ENCODE data around the gene RRP7A.
"Not testable (repeated sequence)": the region's sequence is repeated elsewhere in the genome, so short reads cannot be mapped to it uniquely, and the experiment has no call there.

The RRP7A gene

DNA sequence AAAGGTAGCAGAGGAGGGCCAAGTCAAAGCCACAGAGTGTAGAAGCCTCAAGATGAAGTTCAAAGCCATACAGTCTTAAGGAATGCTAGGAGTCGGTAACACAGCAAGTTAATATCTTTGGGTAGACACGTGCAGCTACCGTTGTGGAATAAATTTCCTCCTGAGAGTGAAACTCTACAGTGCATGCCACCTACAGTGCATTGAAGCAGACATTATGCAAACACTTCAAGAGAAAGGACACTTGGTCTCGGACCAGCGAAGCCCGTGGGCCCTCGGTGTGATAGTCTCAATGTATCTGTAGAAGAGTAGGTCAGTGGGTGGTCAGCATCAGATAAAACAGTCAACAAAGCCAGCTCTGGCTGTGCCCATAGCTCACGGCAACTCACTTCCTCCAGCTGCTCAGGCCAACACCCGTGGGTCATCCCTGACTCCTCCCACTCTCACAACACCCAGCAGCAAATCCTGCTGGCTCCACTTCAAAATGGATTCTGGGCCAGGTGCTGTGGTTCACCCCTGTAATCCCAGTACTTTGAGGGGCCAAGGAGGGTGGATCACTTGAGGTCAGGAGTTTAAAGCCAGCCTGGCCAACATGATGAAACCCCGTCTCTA lies 24.0 kb downstream of the RRP7A start:
- DNase-seq (ENCODE audit: low spot score) = peak; percentile 21

DNA sequence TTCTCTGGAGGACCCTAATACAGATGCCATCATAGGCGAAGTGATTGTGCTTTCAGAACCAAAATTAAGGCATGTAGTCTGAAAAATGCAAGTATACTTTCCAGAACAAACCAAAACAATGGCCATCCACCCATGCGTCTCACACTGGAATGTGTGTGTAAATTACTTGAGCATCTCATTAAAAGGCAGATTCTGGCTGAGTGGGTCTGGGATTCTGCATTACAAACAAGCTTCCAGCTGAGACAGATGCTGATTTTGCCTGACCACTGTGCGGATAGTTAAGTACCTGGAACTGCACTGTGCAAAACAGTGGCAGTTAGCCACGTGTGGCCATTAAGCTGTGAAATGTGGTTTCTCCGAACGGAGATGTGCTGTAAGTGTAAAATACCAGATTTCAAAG lies 26.2 kb downstream of the RRP7A start:
- DNase-seq (ENCODE audit: low spot score) = no peak

DNA sequence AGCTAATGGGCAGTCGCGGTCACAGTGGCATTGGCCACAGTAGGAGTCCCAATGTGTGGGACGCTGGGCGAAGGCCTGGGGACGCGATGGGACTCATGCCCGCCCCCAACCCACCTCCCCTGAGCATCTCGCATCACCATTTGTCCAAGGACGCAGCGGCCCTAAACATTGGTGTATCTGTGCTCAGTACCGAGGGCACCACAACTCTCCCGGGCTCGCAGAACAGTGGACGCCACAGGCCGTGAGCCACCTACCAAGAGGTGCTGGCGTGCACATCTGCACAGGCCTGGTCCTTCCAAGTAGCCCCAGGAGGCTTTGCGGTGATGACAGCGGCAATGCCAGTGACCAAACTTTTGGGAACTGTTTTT lies 27.3 kb downstream of the RRP7A start:
- DNase-seq (ENCODE audit: low spot score) = no peak

DNA sequence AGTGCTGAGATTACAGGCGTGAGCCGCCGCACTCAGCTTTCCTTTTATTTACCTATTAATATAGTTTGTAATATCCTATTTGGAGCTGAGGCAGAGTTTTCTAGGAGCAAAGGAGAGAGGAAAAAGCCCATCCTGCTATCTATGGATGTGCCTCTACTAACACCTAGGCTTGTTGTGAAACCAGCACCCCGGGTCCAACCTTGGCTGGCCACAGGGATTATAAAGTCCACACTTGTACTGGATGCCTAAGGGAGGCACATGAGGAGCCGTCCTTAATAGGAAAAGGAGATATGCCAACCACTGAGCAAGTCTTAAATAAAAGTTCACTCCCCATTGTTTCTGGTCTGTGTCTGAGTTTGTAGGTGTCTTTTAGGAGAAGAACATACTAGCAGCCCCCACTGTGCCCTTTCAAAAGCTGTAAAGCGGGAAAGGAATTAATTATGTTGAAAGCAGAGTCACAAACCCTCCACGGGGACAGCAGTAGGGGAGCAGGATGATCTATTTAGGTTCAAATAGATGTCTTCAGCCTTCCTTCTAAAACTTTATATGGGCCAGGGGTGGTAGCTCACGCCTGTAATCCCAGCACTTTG lies 29.3 kb downstream of the RRP7A start:
- DNase-seq (ENCODE audit: low spot score) = no peak

DNA sequence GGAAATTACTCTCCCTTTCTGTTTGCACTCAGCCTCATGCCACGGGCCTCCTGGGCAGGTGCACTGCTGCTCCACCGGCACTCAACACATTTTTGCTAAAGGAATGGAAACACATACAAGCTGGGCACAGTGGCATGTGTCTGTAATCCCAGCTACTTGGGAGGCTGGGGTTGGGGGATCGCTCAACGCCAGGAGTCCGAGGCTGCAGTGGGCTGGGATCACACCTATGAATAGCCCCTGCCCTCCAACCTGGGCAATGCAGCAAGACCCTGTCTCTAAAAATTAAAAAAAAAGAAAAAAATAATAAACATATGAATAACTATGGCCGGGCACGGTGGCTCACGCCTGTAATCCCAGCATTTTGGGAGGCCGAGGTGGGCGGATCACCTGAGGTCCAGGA lies 30.6 kb downstream of the RRP7A start:
- no peak for DNase-seq (ENCODE audit: low spot score)

DNA sequence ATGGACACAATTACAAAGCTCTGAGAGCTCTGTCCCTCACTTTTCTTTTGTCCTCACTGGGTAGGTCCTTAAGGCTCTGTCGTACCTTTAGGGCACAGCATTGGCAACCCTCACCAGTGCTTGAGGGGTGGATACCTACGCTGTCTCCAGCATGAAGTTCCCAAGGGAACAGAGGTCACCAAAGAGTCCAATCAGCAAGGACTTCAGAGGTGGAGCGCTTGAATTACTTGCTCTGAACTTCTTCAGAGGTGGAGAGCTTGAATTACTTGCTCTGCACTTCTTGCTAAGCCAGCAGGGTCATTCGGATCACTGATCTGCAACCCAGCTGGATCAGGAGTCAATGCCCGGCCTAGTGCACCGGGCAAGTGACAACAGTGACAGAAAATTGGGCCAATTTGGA lies 35.1 kb downstream of the RRP7A start:
- DNase-seq (ENCODE audit: low spot score) = no peak

DNA sequence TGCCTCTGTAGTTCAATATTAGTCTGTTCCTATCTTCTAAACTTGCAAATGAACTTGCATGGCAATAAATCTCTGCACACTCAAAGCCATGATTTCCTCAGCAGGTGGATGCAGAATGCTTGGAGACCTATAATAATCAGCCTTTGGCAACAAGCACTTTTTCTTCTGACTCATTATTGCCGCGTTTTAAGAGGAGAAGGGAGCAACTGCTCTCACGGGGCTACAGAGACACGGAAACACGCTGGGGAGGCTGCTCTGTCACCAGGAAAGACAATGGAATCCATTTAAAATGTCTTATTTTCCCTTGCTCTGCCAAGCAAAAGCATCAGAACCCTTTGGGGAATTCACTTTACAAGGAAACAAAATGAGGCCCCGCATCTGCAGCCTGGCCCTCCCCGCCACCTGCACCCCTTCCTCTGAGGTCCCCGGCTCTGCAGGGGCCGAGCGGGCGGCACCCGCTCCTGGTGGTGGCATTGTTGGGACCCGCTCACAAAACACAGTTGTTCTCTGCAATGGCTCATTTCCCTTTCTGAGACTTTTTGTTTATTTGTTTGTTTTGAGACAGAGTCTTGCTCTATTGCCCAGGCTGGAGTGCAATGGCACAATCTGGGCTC lies 35.9 kb downstream of the RRP7A start:
- DNase-seq (ENCODE audit: low spot score) = not testable (repeated sequence)

DNA sequence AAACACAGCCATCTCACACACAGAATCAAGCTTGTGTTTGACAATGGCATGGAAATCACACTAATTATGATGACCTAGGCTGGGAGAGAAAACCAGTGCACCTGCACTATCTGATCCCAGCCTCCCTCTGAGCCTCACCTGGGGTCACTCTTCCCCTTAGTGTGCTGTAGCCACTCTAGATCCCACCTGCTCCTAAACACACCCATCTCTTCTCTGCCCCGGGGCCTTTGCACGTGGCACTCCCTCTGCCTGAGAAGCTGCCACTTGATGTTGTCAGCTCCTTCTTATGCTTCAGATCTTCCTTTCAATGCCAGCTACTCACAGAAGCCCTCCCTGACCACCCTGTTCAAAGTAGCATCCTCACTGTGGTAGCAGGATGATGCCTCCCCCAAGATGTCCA lies 44.5 kb downstream of the RRP7A start:
- no peak for DNase-seq (ENCODE audit: low spot score)

DNA sequence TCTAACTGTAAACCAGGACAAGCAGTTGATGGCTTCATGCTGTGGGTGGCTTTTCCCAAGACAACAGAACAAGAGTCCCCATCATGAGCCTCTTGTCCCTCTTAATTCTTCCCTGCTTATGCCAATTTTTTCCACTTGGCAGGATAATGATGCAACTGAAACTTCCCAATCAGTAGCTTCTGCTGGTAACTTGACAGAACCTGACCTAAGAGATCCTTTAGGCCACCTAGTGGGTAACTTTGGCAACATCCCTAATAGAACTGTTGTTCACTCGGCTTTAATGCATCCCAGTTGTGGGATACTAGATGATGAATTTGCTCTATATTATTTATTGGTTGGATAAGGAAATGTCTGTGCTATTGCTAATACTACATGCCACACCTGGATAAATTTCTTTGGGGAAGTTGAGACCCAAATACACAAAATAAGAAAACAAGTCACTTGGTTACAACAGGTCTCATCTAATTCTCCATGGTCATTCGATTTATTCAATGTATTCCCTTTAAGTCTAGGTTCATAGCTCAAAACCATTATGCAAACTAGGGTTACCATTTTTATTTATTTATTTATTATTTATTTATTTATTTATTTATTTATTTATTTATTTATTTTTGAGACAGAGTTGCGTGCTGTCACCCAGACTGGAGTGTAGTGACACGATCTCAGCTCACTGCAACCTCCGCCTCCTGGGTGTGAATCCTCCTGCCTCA lies 46.0 kb downstream of the RRP7A start:
- DNase-seq (ENCODE audit: low spot score) = peak; percentile 50

DNA sequence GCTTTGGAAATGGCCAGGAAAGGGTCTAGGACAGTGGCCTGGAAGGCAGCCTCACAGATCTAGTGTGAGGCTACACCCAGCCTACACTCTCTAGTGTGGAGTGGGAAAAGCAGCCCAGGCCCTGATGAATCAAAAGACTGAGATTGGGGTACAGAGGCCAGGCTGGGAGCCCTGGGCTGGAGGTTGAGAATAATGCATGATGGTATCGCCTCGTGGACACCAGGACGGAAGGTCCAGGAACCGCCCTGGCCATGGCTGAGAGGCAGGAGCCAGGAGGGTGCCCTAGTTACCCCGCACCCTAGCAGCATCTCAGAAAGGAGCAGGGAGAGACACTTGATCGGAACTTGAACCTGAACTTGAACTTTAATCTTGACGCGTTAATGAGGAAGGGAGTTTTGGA lies 46.9 kb downstream of the RRP7A start:
- DNase-seq (ENCODE audit: low spot score) = no peak

DNA sequence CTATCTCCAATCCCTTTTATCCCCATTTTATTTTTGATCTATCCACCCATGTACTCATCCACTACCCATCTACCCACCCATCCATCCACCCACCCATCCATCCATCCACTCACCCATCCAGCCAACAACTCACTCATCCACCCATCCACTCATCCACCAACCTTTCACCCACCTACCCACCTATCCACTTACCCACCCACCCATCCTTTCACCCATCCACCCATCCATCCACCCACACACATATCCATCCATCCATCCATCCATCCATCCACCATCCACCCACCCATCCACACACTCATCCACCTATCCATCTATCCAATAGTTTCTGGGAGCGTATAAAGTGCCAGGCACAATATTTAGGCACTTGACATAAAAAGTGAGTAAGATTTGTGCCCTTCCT lies 48.2 kb downstream of the RRP7A start:
- no peak for DNase-seq (ENCODE audit: low spot score)

DNA sequence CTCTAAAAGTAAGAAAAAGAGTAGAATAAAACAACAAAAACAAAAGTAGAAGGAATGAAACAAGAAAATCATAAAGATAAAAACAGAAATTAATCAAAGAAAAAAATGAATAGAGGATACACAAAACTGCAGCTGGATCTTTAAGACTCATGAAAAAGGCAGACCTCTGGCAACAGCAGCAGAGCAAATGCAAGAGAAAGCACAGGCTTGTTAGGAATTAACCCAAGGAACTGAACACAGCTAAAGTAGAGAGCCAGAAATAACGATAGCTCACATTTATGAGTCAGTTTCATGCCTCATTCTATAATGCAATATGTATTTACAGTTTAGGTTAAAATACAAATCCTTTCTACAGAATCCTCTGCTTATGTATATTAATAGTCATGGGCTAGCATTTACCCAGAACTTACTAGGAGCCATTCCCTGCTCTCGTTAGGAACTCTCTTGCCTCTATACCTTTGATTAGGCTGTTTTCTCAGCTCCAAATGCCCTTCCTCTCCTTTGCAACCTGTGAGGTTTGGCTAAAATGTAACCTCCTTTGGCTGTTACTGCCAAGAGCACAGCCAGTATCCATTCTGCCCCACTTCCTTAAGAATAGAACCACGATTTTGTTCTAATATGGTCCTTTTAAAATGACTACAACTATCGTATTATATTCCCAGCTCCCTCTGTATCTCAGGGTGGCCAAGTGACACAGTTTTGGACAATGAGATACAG lies 49.1 kb downstream of the RRP7A start:
- DNase-seq (ENCODE audit: low spot score) = no peak

DNA sequence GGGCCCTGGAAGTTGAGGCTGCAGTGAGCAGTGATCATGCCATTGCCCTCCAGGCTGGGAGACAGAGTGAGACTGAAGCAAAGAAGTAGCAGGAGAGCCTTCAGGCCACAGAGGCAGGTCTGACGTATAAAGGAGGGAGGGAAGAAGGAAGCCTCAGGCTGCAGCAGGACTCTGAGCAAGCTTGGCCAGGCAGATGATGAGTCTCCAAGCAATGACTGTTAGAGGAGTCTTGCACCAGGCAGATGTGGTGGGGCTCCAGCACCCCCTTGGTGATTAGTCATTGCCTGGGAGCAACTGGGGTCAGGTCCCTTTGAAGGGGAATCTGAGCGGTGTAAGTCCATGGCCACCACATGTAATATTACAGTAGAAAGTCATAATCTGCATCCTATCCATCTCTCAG lies 50.8 kb downstream of the RRP7A start:
- DNase-seq (ENCODE audit: low spot score) = no peak

DNA sequence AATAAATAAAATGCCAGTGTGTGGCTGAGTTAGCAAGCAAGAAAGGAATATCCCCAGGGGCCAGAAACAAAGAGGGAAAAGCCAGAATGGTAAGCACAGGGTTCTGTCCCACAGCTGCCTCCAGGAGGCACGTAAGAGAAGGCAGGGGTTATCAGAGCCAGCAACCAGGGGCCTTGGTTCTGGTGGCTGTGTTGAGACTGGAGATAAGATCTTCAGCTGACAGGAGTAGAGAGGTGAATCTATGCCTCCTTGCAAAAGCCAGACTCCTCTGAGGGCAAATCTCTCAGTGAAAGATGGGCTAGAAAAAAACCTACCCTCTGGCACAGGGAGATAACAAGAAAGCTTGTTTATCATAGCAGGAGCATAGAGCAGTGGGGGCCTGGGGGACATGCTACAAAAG lies 57.6 kb downstream of the RRP7A start:
- no peak for DNase-seq (ENCODE audit: low spot score)

DNA sequence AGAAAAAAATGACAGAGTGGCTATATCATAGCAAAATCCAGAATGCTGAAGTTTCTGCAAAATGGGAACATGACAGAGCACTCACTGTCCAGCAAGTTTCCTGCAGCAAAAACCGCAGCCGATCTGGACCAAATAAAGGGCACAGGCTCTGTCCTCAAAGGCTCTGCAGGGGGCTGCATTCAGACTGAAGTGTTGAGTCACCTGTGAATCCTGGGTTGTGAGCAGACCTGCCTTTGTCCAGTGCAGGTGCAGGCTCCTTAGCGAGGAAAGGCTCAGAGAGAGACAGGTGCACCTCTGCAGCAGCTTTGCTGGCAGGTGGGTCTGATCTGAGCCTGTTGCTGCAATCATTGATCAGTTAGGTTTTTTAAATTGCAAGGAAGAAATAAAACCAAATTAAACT lies 58.1 kb downstream of the RRP7A start:
- no peak for DNase-seq (ENCODE audit: low spot score)

Data from kidney capillary endothelial cell (primary cell).